H9 (cell line): Measurements from ENCODE around the gene CAMK1G. TPM values are rescaled to one million over a fixed set of nuclear protein-coding genes. Genes with fewer than 3 reads are reported as not detected.

Experiments
- DNase-seq: peaks from one replicate; pipeline ENCODE4 v3.0.0-alpha.2; 2017
- H2AFZ ChIP-seq: one replicate; pipeline ENCODE4 v1.6.1; 2013; ENCODE audit warnings: mild to moderate bottlenecking, low read length, control low read depth, moderate library complexity
- H2AK5ac ChIP-seq: 2 replicates; pipeline ENCODE4 v1.6.1; 2013; ENCODE audit warnings: low read length, control low read depth, mixed read lengths; ENCODE audit not compliant: insufficient read length
- H2BK120ac ChIP-seq: one replicate; pipeline ENCODE4 v1.6.1; 2013; ENCODE audit warnings: low read depth, mild to moderate bottlenecking, low read length, control low read depth, inconsistent platforms; ENCODE audit not compliant: poor library complexity, severe bottlenecking
- H2BK12ac ChIP-seq: 2 replicates; pipeline ENCODE4 v1.6.1; 2013; ENCODE audit warnings: low read length, control low read depth, mixed read lengths, low read depth; ENCODE audit not compliant: insufficient read length
- H2BK15ac ChIP-seq: 2 replicates; pipeline ENCODE4 v1.6.1; 2013; ENCODE audit warnings: low read depth, low read length, control low read depth
- H2BK20ac ChIP-seq: one replicate; pipeline ENCODE4 v1.6.1; 2013; ENCODE audit warnings: low read depth, mild to moderate bottlenecking, low read length, control low read depth, inconsistent platforms; ENCODE audit not compliant: poor library complexity, severe bottlenecking
- H2BK5ac ChIP-seq: 2 replicates; pipeline ENCODE4 v1.6.1; 2013; ENCODE audit warnings: low read length, control low read depth, mixed read lengths; ENCODE audit not compliant: insufficient read length
- H3K14ac ChIP-seq: 2 replicates; pipeline ENCODE4 v1.6.1; 2013; ENCODE audit warnings: low read length, control low read depth; ENCODE audit not compliant: insufficient read depth
- H3K18ac ChIP-seq: 2 replicates; pipeline ENCODE4 v1.6.1; 2013; ENCODE audit warnings: low read depth, mild to moderate bottlenecking, mixed read lengths, low read length, control low read depth; ENCODE audit not compliant: insufficient read length
- H3K23ac ChIP-seq: 2 replicates; pipeline ENCODE4 v1.6.1; 2013; ENCODE audit warnings: low read length, control low read depth, mixed read lengths, low read depth; ENCODE audit not compliant: insufficient read length
- H3K23me2 ChIP-seq: 2 replicates; pipeline ENCODE4 v1.6.1; 2013; ENCODE audit warnings: low read depth, mild to moderate bottlenecking, mixed read lengths, low read length, control low read depth; ENCODE audit not compliant: insufficient read length, poor library complexity, severe bottlenecking
- H3K27ac ChIP-seq: 2 replicates; pipeline ENCODE4 v1.5.1; 2013; ENCODE audit warnings: low read length, control low read depth, mixed read lengths, low read depth; ENCODE audit not compliant: insufficient read length
- H3K27me3 ChIP-seq: 2 replicates; pipeline ENCODE4 v1.6.1; 2013; ENCODE audit warnings: low read length, control low read depth, inconsistent platforms; ENCODE audit not compliant: insufficient read depth
- H3K4ac ChIP-seq: 2 replicates; pipeline ENCODE4 v1.6.1; 2013; ENCODE audit warnings: low read depth, mild to moderate bottlenecking, control low read depth, inconsistent platforms, low read length, moderate library complexity
- H3K4me1 ChIP-seq: 2 replicates; pipeline ENCODE4 v1.6.1; 2013; ENCODE audit warnings: low read length, control low read depth, inconsistent platforms; ENCODE audit not compliant: insufficient read depth
- H3K4me2 ChIP-seq: 2 replicates; pipeline ENCODE4 v1.6.1; 2013; ENCODE audit warnings: low read length, control low read depth, mixed read lengths; ENCODE audit not compliant: insufficient read length, insufficient read depth
- H3K56ac ChIP-seq: 2 replicates; pipeline ENCODE4 v1.6.1; 2013; ENCODE audit warnings: low read depth, mild to moderate bottlenecking, mixed read lengths, low read length, control low read depth; ENCODE audit not compliant: insufficient read length
- H3K79me1 ChIP-seq: 2 replicates; pipeline ENCODE4 v1.6.1; 2013; ENCODE audit warnings: low read depth, mild to moderate bottlenecking, moderate library complexity, low read length, control low read depth, inconsistent platforms; ENCODE audit not compliant: insufficient read depth, poor library complexity, severe bottlenecking
- H3K79me2 ChIP-seq: 2 replicates; pipeline ENCODE4 v1.6.1; 2013; ENCODE audit warnings: low read length, control low read depth, inconsistent platforms; ENCODE audit not compliant: insufficient read depth
- H3K9ac ChIP-seq: 2 replicates; pipeline ENCODE4 v1.6.1; 2013; ENCODE audit warnings: low read length, control low read depth, mixed read lengths; ENCODE audit not compliant: insufficient read length; ENCODE audit errors: extremely low read depth
- H3K9me3 ChIP-seq: one replicate; pipeline ENCODE4 v1.6.1; 2013; ENCODE audit warnings: low read depth, low read length, inconsistent platforms; ENCODE audit not compliant: control insufficient read depth
- H3T11ph ChIP-seq: one replicate; pipeline ENCODE4 v1.6.1; 2013; ENCODE audit warnings: mild to moderate bottlenecking, low read length, control low read depth, inconsistent platforms
- H4K20me1 ChIP-seq: one replicate; pipeline ENCODE4 v1.6.1; 2013; ENCODE audit not compliant: control insufficient read depth, insufficient read length, insufficient read depth
- H4K5ac ChIP-seq: 2 replicates; pipeline ENCODE4 v1.6.1; 2013; ENCODE audit warnings: low read depth, mild to moderate bottlenecking, mixed read lengths, low read length, control low read depth; ENCODE audit not compliant: insufficient read length
- H4K8ac ChIP-seq: replicated peaks from 2 replicates; pipeline ENCODE4 v1.6.1; 2013; ENCODE audit warnings: low read length, control low read depth, mixed read lengths, low read depth; ENCODE audit not compliant: insufficient read length
- H4K91ac ChIP-seq: 2 replicates; pipeline ENCODE4 v1.6.1; 2013; ENCODE audit warnings: low read depth, mild to moderate bottlenecking, moderate library complexity, mixed read lengths, low read length, control low read depth; ENCODE audit not compliant: insufficient read length
- H3K27ac Mint-ChIP-seq, 3 experiments: 2 replicates in 2 of 3; 3 replicates in 1 of 3; pipeline ENCODE4 v1.8.0; 2020 to 2021; ENCODE audit warnings: mixed read lengths in 3 of 3, mild to moderate bottlenecking in 1 of 3, moderate library complexity in 1 of 3
- H3K27me3 Mint-ChIP-seq: 2 replicates; pipeline ENCODE4 v1.8.0; 2021; ENCODE audit warnings: low read depth, mild to moderate bottlenecking, moderate library complexity, mixed read lengths
- H3K36me3 Mint-ChIP-seq, 3 experiments: 2 replicates in 2 of 3; 3 replicates in 1 of 3; pipeline ENCODE4 v1.8.0; 2020 to 2021; ENCODE audit warnings: low read depth in 3 of 3, mixed read lengths in 3 of 3; ENCODE audit not compliant: insufficient read depth in 1 of 3
- H3K4me1 Mint-ChIP-seq, 2 experiments: 2 replicates each; pipeline ENCODE4 v1.8.0; 2020; ENCODE audit warnings: mixed read lengths in 2 of 2
- H3K4me3 Mint-ChIP-seq, 2 experiments: 2 replicates in 1 of 2; 3 replicates in 1 of 2; pipeline ENCODE4 v1.8.0; 2020 to 2021; ENCODE audit warnings: mild to moderate bottlenecking in 2 of 2, mixed read lengths in 2 of 2, moderate library complexity in 1 of 2
- H3K9me3 Mint-ChIP-seq, 2 experiments: 2 replicates in 1 of 2; 3 replicates in 1 of 2; pipeline ENCODE4 v1.8.0; 2020; ENCODE audit warnings: mild to moderate bottlenecking in 2 of 2, mixed read lengths in 2 of 2, moderate library complexity in 1 of 2
- WGBS: extraction: QIAGEN DNeasy Blood & Tissue Kit; methylation state at CpG from one replicate; pipeline ENCODE4 v1.1.7; 2013; ENCODE audit warnings: missing lambda C conversion rate, low lambda C conversion rate, mixed read lengths; ENCODE audit not compliant: insufficient read length; ENCODE audit errors: extremely low coverage; 5-methylcytosine and 5-hydroxymethylcytosine counted together
- total RNA-seq: library from RNA; stranded (reverse); gene quantifications from 2 replicates; pipeline ENCODE4 v1.2.1, GENCODE V29; 2021
- TF ChIP-seq, protein P1 (sequence below): fragments of 200-600 bp; sonication (generic); conservative IDR thresholded peaks from 3 replicates; pipeline ENCODE4 v1.8.0; 2021; ENCODE audit warnings: antibody characterized with exemption, mild to moderate bottlenecking

CAMK1G gene
- total RNA-seq, 1 experiment from 2014 or later = 0.28 TPM

DNA sequence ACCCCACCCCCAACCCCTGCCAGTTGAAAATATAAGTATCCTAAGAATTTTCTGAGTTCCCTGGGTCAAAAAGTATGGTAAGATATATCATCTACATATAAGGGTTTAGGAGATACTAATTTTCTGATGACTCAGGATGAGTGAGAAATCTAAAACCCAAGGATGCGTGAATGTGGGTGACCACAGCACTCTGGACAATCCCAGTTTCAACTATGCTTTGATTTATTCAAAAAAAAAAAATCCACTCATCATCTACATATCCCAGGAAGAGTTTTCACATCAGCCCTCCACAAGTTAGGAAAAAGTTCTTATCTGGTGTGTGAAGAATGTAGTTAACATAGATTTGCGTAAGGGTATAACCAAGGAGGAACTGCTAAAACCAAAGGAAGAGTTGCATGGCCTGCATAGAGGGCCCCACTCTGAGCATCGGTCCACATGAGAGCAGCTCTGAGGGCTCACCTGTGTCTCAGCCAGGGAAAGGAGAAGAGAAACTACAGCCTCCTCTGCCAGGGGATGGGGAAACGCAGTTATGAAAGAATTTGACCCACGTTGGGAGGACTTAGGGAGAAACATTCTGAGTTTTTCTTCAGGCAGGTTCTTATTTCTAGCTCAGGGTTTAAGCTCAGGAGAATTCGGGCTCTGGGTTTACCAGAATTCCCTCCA, 50.0 kb downstream of the CAMK1G start:
- Histone ChIP-seq H3K27me3 (no peaks in the 10 kb centered on the region), H3T11ph (no peak overlapping the region), H2BK120ac (no peak overlapping the region), H3K79me1 (no peaks in the 10 kb centered on the region), H3K18ac (no peak overlapping the region), H3K4ac (no peak overlapping the region), H3K9me3 (no peaks in the 10 kb centered on the region), H2AFZ (no peak overlapping the region), H2BK15ac (no peak overlapping the region), H3K27ac (no peak overlapping the region), H3K23me2 (no peaks in the 10 kb centered on the region), H3K23ac (no peak overlapping the region), H4K20me1 (no peaks in the 10 kb centered on the region), H4K5ac (no peak overlapping the region), H3K14ac (no peak overlapping the region), H3K4me2 (no peak overlapping the region), H2BK12ac (no peak overlapping the region), H3K56ac (no peak overlapping the region), H4K8ac (no peak overlapping the region), H4K91ac (no peak overlapping the region), H2BK20ac (no peak overlapping the region), H2BK5ac (no peak overlapping the region), H2AK5ac (no peak overlapping the region), H3K79me2 (no peaks in the 10 kb centered on the region), H3K9ac (no peak overlapping the region), H3K4me1 (no peaks in the 10 kb centered on the region; the same call in 1 of the 2 replicates)
- TF ChIP-seq, protein P1, sequence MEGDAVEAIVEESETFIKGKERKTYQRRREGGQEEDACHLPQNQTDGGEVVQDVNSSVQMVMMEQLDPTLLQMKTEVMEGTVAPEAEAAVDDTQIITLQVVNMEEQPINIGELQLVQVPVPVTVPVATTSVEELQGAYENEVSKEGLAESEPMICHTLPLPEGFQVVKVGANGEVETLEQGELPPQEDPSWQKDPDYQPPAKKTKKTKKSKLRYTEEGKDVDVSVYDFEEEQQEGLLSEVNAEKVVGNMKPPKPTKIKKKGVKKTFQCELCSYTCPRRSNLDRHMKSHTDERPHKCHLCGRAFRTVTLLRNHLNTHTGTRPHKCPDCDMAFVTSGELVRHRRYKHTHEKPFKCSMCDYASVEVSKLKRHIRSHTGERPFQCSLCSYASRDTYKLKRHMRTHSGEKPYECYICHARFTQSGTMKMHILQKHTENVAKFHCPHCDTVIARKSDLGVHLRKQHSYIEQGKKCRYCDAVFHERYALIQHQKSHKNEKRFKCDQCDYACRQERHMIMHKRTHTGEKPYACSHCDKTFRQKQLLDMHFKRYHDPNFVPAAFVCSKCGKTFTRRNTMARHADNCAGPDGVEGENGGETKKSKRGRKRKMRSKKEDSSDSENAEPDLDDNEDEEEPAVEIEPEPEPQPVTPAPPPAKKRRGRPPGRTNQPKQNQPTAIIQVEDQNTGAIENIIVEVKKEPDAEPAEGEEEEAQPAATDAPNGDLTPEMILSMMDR = no peak
- no CpG with 5 or more reads among the region's 6 CpGs for WGBS
- Mint-ChIP-seq H3K4me3 (no peak overlapping the region), H3K27me3 (peaks cover 3% of the 10 kb centered on the region; the same call in 1 of the 2 replicates), H3K36me3 (no peaks in the 10 kb centered on the region), H3K27ac (no peak overlapping the region), H3K9me3 (no peaks in the 10 kb centered on the region), H3K4me1 (peaks cover 31 to 37% of the 10 kb centered on the region in 2 experiments)
- no peak for DNase-seq
